GM19452 (cell line): Measurements from ENCODE around the gene WDR19.
"Not testable (repeated sequence)": the region's sequence is repeated elsewhere in the genome, so short reads cannot be mapped to it uniquely, and the experiment has no call there.

Experiments used
- ATAC-seq: cut with Tn5 transposase; IDR thresholded peaks from one replicate; pipeline ENCODE4 v1.9.1; 2021; ENCODE audit not compliant: unreplicated experiment

Gene WDR19

GRCh38 chr4:39232100-39232499, 49.8 kb downstream of the WDR19 start:
- ATAC-seq, result no peak

- ATAC-seq, result no peak
These were observed 50.8 kb downstream of the WDR19 start for GRCh38 chr4:39233114-39233513.

GRCh38 chr4:39233783-39234182, 51.5 kb downstream of the WDR19 start:
- ATAC-seq, result no peak

- ATAC-seq, result no peak
These were observed 52.7 kb downstream of the WDR19 start for GRCh38 chr4:39235021-39235420.

- no peak for ATAC-seq
These were observed 53.4 kb downstream of the WDR19 start for GRCh38 chr4:39235696-39236095.

- ATAC-seq, result no peak
These were observed 54.9 kb downstream of the WDR19 start for GRCh38 chr4:39237179-39237578.

- ATAC-seq, result no peak
These were observed 61.1 kb downstream of the WDR19 start for GRCh38 chr4:39243462-39243861.

- no peak for ATAC-seq
These were observed 72.9 kb downstream of the WDR19 start for GRCh38 chr4:39255266-39255665.

GRCh38 chr4:39255871-39256270, 73.5 kb downstream of the WDR19 start:
- ATAC-seq, result no peak

- ATAC-seq, result no peak
These were observed 74.1 kb downstream of the WDR19 start for GRCh38 chr4:39256436-39256835.

- ATAC-seq, result no peak
These were observed 77.4 kb downstream of the WDR19 start for GRCh38 chr4:39259571-39260330.

GRCh38 chr4:39263895-39264294, 81.6 kb downstream of the WDR19 start:
- ATAC-seq, result no peak

GRCh38 chr4:39274503-39274902, 92.2 kb downstream of the WDR19 start:
- ATAC-seq, result no peak

GRCh38 chr4:39277661-39278060, 95.3 kb downstream of the WDR19 start:
- ATAC-seq, result not testable (repeated sequence)

GRCh38 chr4:39278476-39278875, 96.1 kb downstream of the WDR19 start:
- ATAC-seq, result no peak

- ATAC-seq, result no peak
These were observed 97.1 kb downstream of the WDR19 start for GRCh38 chr4:39279416-39279815.

- ATAC-seq, result no peak
These were observed 98.4 kb downstream of the WDR19 start for GRCh38 chr4:39280770-39281169.

GRCh38 chr4:39285111-39285795, 102.9 kb downstream of the WDR19 start:
- ATAC-seq, result no peak

- no peak for ATAC-seq
These were observed 103.5 kb downstream of the WDR19 start for GRCh38 chr4:39285853-39286252.

- no peak for ATAC-seq
These were observed 103.9 kb downstream of the WDR19 start for GRCh38 chr4:39286263-39286662.

GRCh38 chr4:39287223-39287622, 104.9 kb downstream of the WDR19 start:
- ATAC-seq, result no peak

GRCh38 chr4:39291686-39292085, 109.4 kb downstream of the WDR19 start:
- no peak for ATAC-seq

GRCh38 chr4:39292433-39292832, 110.1 kb downstream of the WDR19 start:
- not testable (repeated sequence) for ATAC-seq
